PFSK-1 (cell line): ENCODE data around the gene CAMK2N1.

Experiments used
- FOXP2 ChIP-seq: optimal IDR thresholded peaks from 2 replicates; pipeline ENCODE3; 2011; ENCODE audit warnings: borderline replicate concordance, control low read depth, inconsistent platforms; ENCODE audit not compliant: insufficient read depth; ENCODE audit errors: extremely low read length, extremely low read depth
- POLR2AphosphoS5 ChIP-seq: IDR thresholded peaks from 2 replicates; pipeline ENCODE4 v1.6.1; 2012; ENCODE audit warnings: low read depth, mild to moderate bottlenecking, control low read depth, low read length, moderate library complexity
- REST ChIP-seq, 2 experiments: IDR thresholded peaks; 2 replicates each; pipeline versions ENCODE4 v1.6.1 to v1.8.0; 2011 to 2012; ENCODE audit warnings: low read depth in 2 of 2, low read length in 2 of 2, control low read depth in 1 of 2, inconsistent platforms in 1 of 2, mild to moderate bottlenecking in 1 of 2, moderate library complexity in 1 of 2; ENCODE audit not compliant: insufficient read depth in 1 of 2
- SIN3A ChIP-seq: IDR thresholded peaks from 2 replicates; pipeline ENCODE4 v1.6.1; 2012; ENCODE audit warnings: mild to moderate bottlenecking, low read length, moderate library complexity, borderline replicate concordance; ENCODE audit not compliant: insufficient read depth
- TAF1 ChIP-seq: IDR thresholded peaks from 2 replicates; pipeline ENCODE4 v1.6.1; 2012; ENCODE audit warnings: low read length, control low read depth, borderline replicate concordance; ENCODE audit not compliant: insufficient read depth

The CAMK2N1 gene

DNA sequence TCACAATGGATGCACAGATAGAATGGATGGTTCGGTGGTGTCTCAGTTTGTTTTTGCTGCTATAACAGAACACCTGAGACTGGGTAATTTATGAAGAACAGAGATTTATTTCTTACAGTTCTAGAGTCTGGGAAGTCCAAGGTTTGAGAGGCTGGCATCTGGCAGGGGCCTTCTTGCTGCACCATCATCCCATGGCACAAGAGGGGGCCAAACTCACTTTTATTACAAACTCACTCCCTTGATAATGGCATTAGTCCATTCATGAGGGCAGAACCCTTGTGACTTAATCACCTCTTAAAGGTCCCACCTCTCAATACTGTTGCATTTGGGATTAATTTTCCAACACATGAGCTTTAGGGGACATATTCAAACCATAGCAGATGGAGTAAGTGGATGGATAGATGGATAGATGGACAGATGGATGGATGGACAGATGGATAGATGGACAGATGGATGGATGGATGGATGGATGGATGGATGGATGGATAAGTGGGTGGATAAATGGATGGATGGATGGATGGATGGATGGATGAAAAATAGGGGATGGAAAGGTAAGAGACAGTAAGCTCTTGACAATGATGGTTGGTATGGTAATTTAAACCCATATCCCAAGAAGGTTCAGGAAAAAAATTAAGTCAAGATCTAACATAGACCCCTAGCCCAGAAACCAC, 16.5 kb downstream of the CAMK2N1 start:
- TF ChIP-seq POLR2AphosphoS5 (no peak), TAF1 (no peak), SIN3A (no peak), FOXP2 (no peak), REST (IDR thresholded peaks at IDR 0.05; ENCODE audit: insufficient read depth in 1 of 2, low read depth in 2 of 2, low read length in 2 of 2) (no peak)

DNA sequence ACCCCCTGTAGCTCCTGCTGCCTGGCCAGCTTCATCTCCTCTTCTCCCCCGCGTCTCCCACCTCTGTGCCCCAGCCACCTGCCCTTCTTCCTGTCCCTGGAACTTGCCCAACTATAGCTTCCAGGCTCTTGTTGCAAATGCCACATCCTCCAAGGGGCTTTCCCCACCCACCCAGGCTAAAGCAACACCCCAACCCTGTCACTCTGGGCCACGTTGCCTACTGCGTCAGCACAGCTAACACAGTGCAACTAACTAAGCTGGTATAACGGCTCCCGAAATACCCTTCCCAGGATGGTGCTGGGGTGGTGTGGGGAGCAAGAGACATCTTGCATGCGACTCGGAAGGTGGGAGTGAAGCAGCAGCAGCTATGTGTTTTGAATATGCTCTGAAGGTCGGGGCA, 19.7 kb downstream of the CAMK2N1 start:
- no peak for TF ChIP-seq SIN3A
- TF ChIP-seq REST (IDR thresholded peaks at IDR 0.05; ENCODE audit: insufficient read depth in 1 of 2, low read depth in 2 of 2, low read length in 2 of 2) = no peak
- no peak for TF ChIP-seq FOXP2
- TF ChIP-seq POLR2AphosphoS5 = no peak
- no peak for TF ChIP-seq TAF1

GRCh38 chr1:20465187-20465586, 20.8 kb downstream of the CAMK2N1 start:
- no peak for TF ChIP-seq TAF1
- TF ChIP-seq FOXP2 = no peak

DNA sequence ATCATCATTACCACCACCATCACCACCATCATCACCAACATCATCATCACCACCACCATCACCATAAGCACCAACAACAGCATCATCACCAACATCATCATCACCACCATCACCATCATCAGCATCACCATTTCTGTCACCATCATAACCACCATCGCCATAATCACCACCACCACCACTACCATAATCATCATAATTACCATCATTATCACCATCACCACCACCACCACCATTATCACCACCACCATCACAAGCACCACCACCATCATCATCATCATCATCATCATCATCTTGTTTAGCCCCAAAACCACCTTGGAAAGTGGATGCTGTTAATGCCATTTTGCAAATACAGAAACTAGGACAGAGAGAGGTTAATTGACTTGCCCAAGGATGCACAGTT, 22.5 kb downstream of the CAMK2N1 start:
- no peak for TF ChIP-seq REST (IDR thresholded peaks at IDR 0.05; ENCODE audit: insufficient read depth in 1 of 2, low read depth in 2 of 2, low read length in 2 of 2)
- TF ChIP-seq SIN3A = no peak
- TF ChIP-seq FOXP2 = no peak
- no peak for TF ChIP-seq TAF1
- no peak for TF ChIP-seq POLR2AphosphoS5

- TF ChIP-seq TAF1 = no peak
- no peak for TF ChIP-seq SIN3A
- TF ChIP-seq REST (IDR thresholded peaks at IDR 0.05; ENCODE audit: insufficient read depth in 1 of 2, low read depth in 2 of 2, low read length in 2 of 2) = no peak
- no peak for TF ChIP-seq FOXP2
- TF ChIP-seq POLR2AphosphoS5 = no peak
Observed at GRCh38 chr1:20462397-20462796, 23.6 kb downstream of the CAMK2N1 start.
